Coronary artery (tissue), 2 donors: ENCODE data around the gene SERPINE1.

Experiments used
- DNase-seq: peaks from one replicate; pipeline ENCODE4 v3.0.0-alpha.2; 2017; ENCODE audit warnings: low spot score
- H3K27ac ChIP-seq, 2 donors: fragments of 200-600 bp; sonication (generic); one replicate each; pipeline ENCODE4 v1.5.1; 2016 to 2019
- H3K4me3 ChIP-seq: fragments of 200-600 bp; sonication (generic); 2 replicates; pipeline ENCODE4 v1.5.1; 2016; ENCODE audit warnings: mild to moderate bottlenecking, moderate library complexity
- TF ChIP-seq, protein P1 (sequence below): fragments of 200-600 bp; sonication (generic); IDR thresholded peaks from one replicate; pipeline ENCODE4 v1.5.1; 2019; ENCODE audit warnings: antibody characterized with exemption

SERPINE1 gene

DNA sequence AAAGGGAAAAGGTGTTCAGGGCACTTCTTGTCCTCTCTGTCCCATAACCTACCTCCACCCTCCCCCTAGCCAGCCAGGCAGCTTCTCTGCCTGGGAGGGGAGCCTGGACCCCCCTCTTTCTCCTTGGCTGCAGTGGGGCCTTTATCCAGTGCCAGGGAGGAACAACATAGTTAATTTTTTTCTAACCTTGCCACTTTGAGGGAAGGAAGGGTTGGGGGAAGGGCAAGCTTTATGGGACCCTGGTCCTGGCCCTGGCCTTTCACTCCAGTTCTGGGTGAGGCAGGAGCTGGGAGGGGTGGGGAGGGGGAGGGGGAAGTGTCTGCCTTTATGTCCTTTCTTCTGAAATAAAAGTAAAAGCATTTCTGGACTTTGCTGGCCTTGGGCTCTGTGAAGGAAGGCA is 34.0 kb downstream of the SERPINE1 start:
- no peak for DNase-seq
- TF ChIP-seq, protein P1, sequence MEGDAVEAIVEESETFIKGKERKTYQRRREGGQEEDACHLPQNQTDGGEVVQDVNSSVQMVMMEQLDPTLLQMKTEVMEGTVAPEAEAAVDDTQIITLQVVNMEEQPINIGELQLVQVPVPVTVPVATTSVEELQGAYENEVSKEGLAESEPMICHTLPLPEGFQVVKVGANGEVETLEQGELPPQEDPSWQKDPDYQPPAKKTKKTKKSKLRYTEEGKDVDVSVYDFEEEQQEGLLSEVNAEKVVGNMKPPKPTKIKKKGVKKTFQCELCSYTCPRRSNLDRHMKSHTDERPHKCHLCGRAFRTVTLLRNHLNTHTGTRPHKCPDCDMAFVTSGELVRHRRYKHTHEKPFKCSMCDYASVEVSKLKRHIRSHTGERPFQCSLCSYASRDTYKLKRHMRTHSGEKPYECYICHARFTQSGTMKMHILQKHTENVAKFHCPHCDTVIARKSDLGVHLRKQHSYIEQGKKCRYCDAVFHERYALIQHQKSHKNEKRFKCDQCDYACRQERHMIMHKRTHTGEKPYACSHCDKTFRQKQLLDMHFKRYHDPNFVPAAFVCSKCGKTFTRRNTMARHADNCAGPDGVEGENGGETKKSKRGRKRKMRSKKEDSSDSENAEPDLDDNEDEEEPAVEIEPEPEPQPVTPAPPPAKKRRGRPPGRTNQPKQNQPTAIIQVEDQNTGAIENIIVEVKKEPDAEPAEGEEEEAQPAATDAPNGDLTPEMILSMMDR = no peak
- no peak overlapping the region for H3K27ac ChIP-seq

DNA sequence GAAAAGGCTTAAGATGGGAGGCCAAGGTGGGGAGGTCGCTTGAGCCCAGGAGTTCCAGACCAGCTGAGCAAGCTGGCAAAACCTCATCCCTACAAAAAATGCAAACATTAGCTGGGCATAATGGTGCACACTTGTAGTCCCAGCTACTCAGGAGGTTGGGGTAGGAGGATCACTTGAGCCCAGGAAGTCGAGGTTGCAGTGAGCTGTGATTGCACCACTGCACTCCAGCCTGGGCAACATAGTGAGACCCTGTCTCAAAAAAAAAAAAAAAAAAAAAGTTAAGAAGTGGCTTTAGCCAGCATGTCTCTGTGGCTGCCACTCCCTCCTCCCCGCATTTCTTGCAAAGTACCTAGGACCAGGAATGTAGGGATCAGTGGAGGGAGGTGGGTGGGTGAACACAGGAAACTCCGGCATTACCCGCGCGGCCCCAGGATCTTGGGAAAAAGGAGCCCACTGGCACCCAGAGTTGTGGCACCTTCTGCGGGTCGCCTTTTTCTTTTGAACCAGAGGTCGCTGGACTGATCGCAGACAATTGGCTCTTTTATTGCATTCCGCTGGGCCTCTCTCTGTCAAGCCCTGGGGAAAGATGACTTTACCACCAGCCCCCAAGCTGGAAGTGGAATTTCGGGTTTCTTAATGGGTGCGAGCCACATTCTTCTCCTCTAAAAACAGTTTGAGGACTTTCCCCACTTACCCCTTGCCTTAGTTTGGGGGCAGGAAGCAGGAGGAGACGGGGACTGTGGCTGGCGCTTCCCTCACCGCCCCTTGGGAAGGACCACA is 35.0 kb downstream of the SERPINE1 start:
- no peak for DNase-seq
- H3K4me3 ChIP-seq = peak overlapping the region; percentile 63

More for the DNA sequence above, 34.0 kb downstream of the SERPINE1 start:
- H3K4me3 ChIP-seq = no peak overlapping the region

DNA sequence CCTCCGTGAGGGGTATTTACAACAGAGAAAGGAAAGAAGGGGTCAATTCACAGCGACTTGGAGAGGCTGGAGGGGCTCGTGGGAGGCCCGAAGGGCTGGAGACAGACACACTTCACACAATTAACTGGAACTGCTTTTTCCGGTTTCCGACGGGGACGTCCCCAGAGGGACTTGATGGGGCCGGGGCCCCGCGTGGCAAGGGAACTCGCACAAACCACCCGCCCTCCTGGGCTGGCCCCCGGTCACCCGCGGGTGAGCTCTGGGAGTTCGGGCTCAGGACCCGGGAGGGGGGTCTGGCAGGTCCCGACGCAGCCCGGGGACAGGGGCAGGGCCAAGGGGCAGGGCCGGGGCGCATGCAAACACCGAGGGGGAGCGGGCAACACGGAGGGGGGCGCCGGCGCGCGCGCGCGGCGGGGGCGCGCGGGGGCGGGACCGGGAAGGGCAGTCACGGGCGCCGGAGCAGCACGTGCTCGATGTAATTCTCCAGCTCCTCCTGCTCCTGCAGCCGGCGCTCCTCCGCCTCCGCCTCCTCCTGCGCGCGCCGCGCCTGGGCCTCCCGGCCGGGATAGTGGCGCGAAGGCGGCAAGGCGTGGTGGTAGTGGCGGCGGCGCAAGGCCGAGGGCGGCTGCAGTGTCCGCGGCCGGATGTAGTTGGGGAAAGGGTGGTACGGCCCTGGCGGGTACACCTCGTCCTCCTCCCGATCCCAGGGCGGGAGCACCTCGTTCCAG is 35.8 kb downstream of the SERPINE1 start:
- DNase-seq = no peak

More for the DNA sequence above, 35.0 kb downstream of the SERPINE1 start:
- TF ChIP-seq, protein P1 = no peak
- H3K27ac ChIP-seq = no peak overlapping the region

DNA sequence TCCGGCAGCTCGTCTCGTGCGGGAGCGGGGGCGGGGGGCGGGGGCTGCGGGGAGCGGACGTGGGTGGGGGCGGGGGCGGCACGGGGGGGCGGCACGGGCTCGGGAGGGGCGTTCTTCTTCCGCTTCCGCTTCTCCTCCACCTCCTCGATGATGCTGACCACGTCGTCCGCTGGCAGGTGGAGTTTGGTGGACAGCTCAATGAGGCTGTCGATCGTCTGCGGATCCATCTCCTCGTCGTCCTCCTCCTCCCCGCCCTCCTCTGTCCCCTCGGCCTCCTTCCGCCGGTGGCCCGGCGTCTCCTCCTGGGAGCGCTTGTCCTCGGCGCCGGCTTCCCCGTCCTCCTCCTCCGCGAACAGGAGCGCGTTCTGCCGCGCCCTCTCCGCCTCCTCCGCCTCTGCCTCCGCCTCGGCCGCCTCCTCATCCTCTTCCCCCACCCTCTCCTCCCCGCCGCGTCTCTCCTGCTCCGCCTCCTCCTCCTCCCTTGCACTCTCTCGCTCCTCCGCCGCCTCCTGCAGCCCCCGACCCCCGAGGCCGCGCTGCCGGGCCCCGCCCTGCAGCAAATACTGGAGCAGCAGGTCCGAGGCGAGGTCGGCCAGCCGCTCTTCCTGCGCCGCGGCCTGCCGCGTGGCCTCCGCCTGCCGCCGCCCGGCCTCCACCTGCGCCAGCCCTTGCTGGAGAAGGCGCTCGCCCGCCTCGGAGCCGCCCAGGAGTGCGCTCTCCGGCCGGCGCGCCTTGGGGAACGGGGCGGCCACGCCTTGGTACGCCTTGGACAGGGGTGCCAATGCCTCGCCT is 36.6 kb downstream of the SERPINE1 start:
- Histone ChIP-seq H3K4me3 (peak overlapping the region; percentile 63), H3K27ac (no peak overlapping the region)
- TF ChIP-seq, protein P1 = no peak
- DNase-seq = no peak

More for the DNA sequence above, 35.8 kb downstream of the SERPINE1 start:
- TF ChIP-seq, protein P1 = no peak
- Histone ChIP-seq H3K4me3 (peak overlapping the region; percentile 63), H3K27ac (no peak overlapping the region)

DNA sequence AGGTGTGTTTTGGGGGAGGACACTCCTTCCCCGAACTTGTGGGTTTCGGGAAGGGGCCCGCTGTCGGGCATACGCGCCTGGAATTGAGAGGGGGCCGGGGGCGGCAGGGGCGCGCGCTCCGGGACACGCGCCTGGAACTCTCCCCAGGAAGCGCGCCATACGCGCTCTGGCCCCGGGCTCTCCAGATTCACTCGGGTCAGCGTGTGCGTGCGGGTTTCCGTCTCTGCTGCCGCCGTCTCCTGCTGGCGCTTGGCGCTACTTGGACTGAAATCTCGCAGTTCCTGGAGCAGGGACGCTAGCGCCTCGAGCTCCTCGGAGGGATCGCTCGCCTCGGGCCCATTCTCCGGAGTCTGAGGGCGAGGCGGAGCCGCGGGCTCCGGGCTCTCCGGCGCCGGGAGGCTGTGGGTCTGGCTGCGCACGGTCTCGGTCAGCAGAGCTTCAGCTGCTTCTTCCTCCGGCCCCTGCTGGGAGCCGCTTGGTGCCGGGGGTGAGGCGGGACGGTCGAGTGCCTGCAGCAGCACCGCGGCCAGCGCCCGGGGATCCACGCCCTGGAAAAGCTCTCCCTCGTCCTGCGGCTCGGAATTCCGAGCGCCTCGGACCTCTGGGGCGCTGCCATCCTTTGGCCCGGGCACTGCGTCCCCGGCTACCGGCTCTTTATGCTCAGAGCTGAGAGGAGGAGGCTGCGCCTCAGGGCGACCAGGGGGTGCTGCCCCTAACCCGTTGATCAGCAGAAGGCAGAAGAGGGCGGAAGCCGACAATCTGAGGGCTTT is 37.4 kb downstream of the SERPINE1 start:
- TF ChIP-seq, protein P1 = no peak
- Histone ChIP-seq H3K4me3 (peak overlapping the region; percentile 63), H3K27ac (no peak overlapping the region)
- no peak for DNase-seq
